SK-N-SH treated with all-trans-retinoic acid at 6 μM for 48 hours (cell line): ENCODE measurements around the gene KRT80.
A peak's percentile ranks its signal among the peaks of the same experiment; 100 is the strongest.

ENCODE experiments used
- ATAC-seq: fragments of 200-7000 bp; cut with Tn5 transposase; 3 replicates; pipeline ENCODE4 v1.9.1; 2020; ENCODE audit warnings: mild to moderate bottlenecking, moderate library complexity
- CSDC2 ChIP-seq: fragments of 250-450 bp; sonication (Bioruptor Pico); IDR thresholded peaks from 2 replicates; pipeline ENCODE4 v1.5.0; 2020; ENCODE audit warnings: mild to moderate bottlenecking, moderate library complexity
- GLIS3 ChIP-seq: fragments of 250-450 bp; sonication (Bioruptor Pico); IDR thresholded peaks from 2 replicates; pipeline ENCODE4 v1.5.0; 2020; ENCODE audit warnings: mild to moderate bottlenecking, moderate library complexity
- OSR1 ChIP-seq: fragments of 250-450 bp; sonication (Bioruptor Pico); IDR thresholded peaks from 2 replicates; pipeline ENCODE4 v1.8.0; 2022; ENCODE audit warnings: moderate library complexity, mild to moderate bottlenecking, inconsistent platforms
- POU6F1 ChIP-seq: fragments of 250-450 bp; sonication (Bioruptor Pico); IDR thresholded peaks from 2 replicates; pipeline ENCODE4 v1.8.0; 2021; ENCODE audit warnings: low read depth, mild to moderate bottlenecking, moderate library complexity, borderline replicate concordance
- RARB ChIP-seq: fragments of 250-450 bp; sonication (Bioruptor Pico); IDR thresholded peaks from 2 replicates; pipeline ENCODE4 v1.8.0; 2021; ENCODE audit warnings: mild to moderate bottlenecking, moderate library complexity
- TCF4 ChIP-seq: fragments of 250-450 bp; sonication (Bioruptor Pico); IDR thresholded peaks from 2 replicates; pipeline ENCODE4 v1.8.0; 2021; ENCODE audit warnings: mild to moderate bottlenecking, moderate library complexity, borderline replicate concordance
- TOX ChIP-seq: fragments of 250-450 bp; sonication (Bioruptor Pico); IDR thresholded peaks from 2 replicates; pipeline ENCODE4 v1.8.0; 2021; ENCODE audit warnings: mild to moderate bottlenecking, moderate library complexity, borderline replicate concordance
- ZFP3 ChIP-seq: fragments of 250-450 bp; sonication (Bioruptor Pico); IDR thresholded peaks from 2 replicates; pipeline ENCODE4 v1.5.0; 2020; ENCODE audit warnings: mild to moderate bottlenecking, moderate library complexity
- ZFP30 ChIP-seq: fragments of 450-650 bp; formaldehyde crosslinking; IDR thresholded peaks from 2 replicates; pipeline ENCODE4 v1.5.0; 2022; ENCODE audit warnings: mild to moderate bottlenecking, moderate library complexity
- ZNF565 ChIP-seq: fragments of 450-650 bp; formaldehyde crosslinking; conservative IDR thresholded peaks from 2 replicates; pipeline ENCODE4 v1.5.0; 2020; ENCODE audit warnings: low read depth, mild to moderate bottlenecking, moderate library complexity
- ZNF70 ChIP-seq: fragments of 450-650 bp; formaldehyde crosslinking; IDR thresholded peaks from 2 replicates; pipeline ENCODE4 v1.5.0; 2020; ENCODE audit warnings: mild to moderate bottlenecking, moderate library complexity
- TF ChIP-seq, protein P1 (sequence below): fragments of 250-450 bp; sonication (Bioruptor Pico); IDR thresholded peaks from 2 replicates; pipeline ENCODE4 v1.8.0; 2020; ENCODE audit warnings: mild to moderate bottlenecking, moderate library complexity, borderline replicate concordance

The KRT80 gene

GRCh38 chr12:52119398-52120254, 72.2 kb downstream of the KRT80 start:
- ATAC-seq = peak; percentile 51; the same call in 2 of the 3 replicates

More at GRCh38 chr12:52119398-52120254, 72.2 kb downstream of the KRT80 start:
- no peak for TF ChIP-seq POU6F1 (CRISPR knock-in tag)
- TF ChIP-seq TCF4 = no peak
- no peak for TF ChIP-seq ZFP30 (CRISPR knock-in tag)
- TF ChIP-seq OSR1 (CRISPR knock-in tag) = no peak
- no peak for TF ChIP-seq GLIS3 (CRISPR knock-in tag)
- no peak for TF ChIP-seq ZFP3 (CRISPR knock-in tag)
- TF ChIP-seq TOX = no peak
- TF ChIP-seq CSDC2 = no peak
- TF ChIP-seq, protein P1, sequence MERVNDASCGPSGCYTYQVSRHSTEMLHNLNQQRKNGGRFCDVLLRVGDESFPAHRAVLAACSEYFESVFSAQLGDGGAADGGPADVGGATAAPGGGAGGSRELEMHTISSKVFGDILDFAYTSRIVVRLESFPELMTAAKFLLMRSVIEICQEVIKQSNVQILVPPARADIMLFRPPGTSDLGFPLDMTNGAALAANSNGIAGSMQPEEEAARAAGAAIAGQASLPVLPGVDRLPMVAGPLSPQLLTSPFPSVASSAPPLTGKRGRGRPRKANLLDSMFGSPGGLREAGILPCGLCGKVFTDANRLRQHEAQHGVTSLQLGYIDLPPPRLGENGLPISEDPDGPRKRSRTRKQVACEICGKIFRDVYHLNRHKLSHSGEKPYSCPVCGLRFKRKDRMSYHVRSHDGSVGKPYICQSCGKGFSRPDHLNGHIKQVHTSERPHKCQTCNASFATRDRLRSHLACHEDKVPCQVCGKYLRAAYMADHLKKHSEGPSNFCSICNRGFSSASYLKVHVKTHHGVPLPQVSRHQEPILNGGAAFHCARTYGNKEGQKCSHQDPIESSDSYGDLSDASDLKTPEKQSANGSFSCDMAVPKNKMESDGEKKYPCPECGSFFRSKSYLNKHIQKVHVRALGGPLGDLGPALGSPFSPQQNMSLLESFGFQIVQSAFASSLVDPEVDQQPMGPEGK (CRISPR knock-in tag) = no peak
- TF ChIP-seq RARB (CRISPR knock-in tag) = no peak
- TF ChIP-seq ZNF565 (CRISPR knock-in tag) = no peak
- TF ChIP-seq ZNF70 (CRISPR knock-in tag) = no peak
